Liver (tissue), 9 donors: ENCODE measurements around the gene CORO2A. TPM values are rescaled to one million over a fixed set of nuclear protein-coding genes. Genes with fewer than 3 reads are reported as not detected.

Experiments used
- DNase-seq: peaks from one replicate; pipeline ENCODE4 v3.0.0-alpha.2; 2017; ENCODE audit warnings: low spot score
- H3K27ac ChIP-seq, 2 donors: one replicate each; pipeline ENCODE4 v1.7.0; 2013; ENCODE audit warnings: inconsistent platforms in 2 of 2, low read length in 2 of 2, control low read depth in 1 of 2, low read depth in 1 of 2, mild to moderate bottlenecking in 1 of 2
- H3K27me3 ChIP-seq, 4 donors: one replicate each; pipeline versions ENCODE4 v1.6.1 to v1.7.0; 2013; ENCODE audit warnings: low read length in 3 of 4, inconsistent platforms in 1 of 4, mild to moderate bottlenecking in 1 of 4, moderate library complexity in 1 of 4; ENCODE audit not compliant: control insufficient read depth in 4 of 4, insufficient read depth in 4 of 4
- H3K36me3 ChIP-seq, 4 donors: one replicate each; pipeline versions ENCODE4 v1.6.1 to v1.7.0; 2013; ENCODE audit warnings: low read length in 3 of 4, mild to moderate bottlenecking in 3 of 4, low read depth in 1 of 4, moderate library complexity in 1 of 4; ENCODE audit not compliant: control insufficient read depth in 4 of 4, insufficient read depth in 3 of 4
- H3K4me1 ChIP-seq, 4 donors: one replicate each; pipeline versions ENCODE4 v1.6.1 to v1.7.0; 2013; ENCODE audit warnings: low read length in 3 of 4, mild to moderate bottlenecking in 3 of 4, moderate library complexity in 1 of 4; ENCODE audit not compliant: control insufficient read depth in 4 of 4, insufficient read depth in 4 of 4
- H3K4me3 ChIP-seq, 3 donors: one replicate each; pipeline versions ENCODE4 v1.6.1 to v1.7.0; 2013; ENCODE audit warnings: low read length in 3 of 3, control low read depth in 1 of 3, low read depth in 1 of 3, mild to moderate bottlenecking in 1 of 3
- H3K9ac ChIP-seq, 2 donors: one replicate each; pipeline ENCODE4 v1.7.0; 2013; ENCODE audit warnings: low read length in 2 of 2, mild to moderate bottlenecking in 2 of 2, moderate library complexity in 2 of 2, control low read depth in 1 of 2, low read depth in 1 of 2
- H3K9me3 ChIP-seq, 4 donors: one replicate each; pipeline versions ENCODE4 v1.6.1 to v1.7.0; 2013; ENCODE audit warnings: low read length in 3 of 4; ENCODE audit not compliant: control insufficient read depth in 4 of 4
- ATF3 ChIP-seq: IDR thresholded peaks from 2 replicates; pipeline ENCODE4 v1.6.1; 2016; ENCODE audit warnings: antibody characterized with exemption
- CTCF ChIP-seq: fragments of 150-350 bp; IDR thresholded peaks from 2 replicates; pipeline ENCODE4 v1.5.1; 2017; ENCODE audit warnings: improper control_type of control experiment, low read depth, low read length; ENCODE audit not compliant: missing input control
- EGR1 ChIP-seq, 2 donors: IDR thresholded peaks; 2 replicates each; pipeline ENCODE4 v1.6.1; 2016 to 2018; ENCODE audit warnings: antibody characterized with exemption in 2 of 2, low read depth in 2 of 2
- FOXA1 ChIP-seq: IDR thresholded peaks from 2 replicates; pipeline ENCODE4 v1.6.1; 2016; ENCODE audit warnings: antibody characterized with exemption
- FOXA2 ChIP-seq: IDR thresholded peaks from 2 replicates; pipeline ENCODE4 v1.6.1; 2016; ENCODE audit warnings: antibody characterized with exemption
- GABPA ChIP-seq, 2 donors: IDR thresholded peaks in 1 of 2; conservative IDR thresholded peaks in 1 of 2; 2 replicates each; pipeline ENCODE4 v1.6.1; 2016; ENCODE audit warnings: antibody characterized with exemption in 2 of 2, mild to moderate bottlenecking in 1 of 2, moderate library complexity in 1 of 2
- HNF4A ChIP-seq, 2 donors: conservative IDR thresholded peaks; 2 replicates each; pipeline ENCODE4 v1.6.1; 2016; ENCODE audit warnings: antibody characterized with exemption in 2 of 2, mild to moderate bottlenecking in 2 of 2
- HNF4G ChIP-seq: IDR thresholded peaks from 2 replicates; pipeline ENCODE4 v1.6.1; 2016; ENCODE audit warnings: antibody characterized with exemption
- JUND ChIP-seq, 2 donors: IDR thresholded peaks; 2 replicates each; pipeline ENCODE4 v1.6.1; 2016; ENCODE audit warnings: antibody characterized with exemption in 2 of 2
- MAX ChIP-seq: IDR thresholded peaks from 2 replicates; pipeline ENCODE4 v1.6.1; 2016; ENCODE audit warnings: antibody characterized with exemption
- NR2F2 ChIP-seq: IDR thresholded peaks from 2 replicates; pipeline ENCODE4 v1.6.1; 2016; ENCODE audit warnings: antibody characterized with exemption
- RAD21 ChIP-seq, 2 donors: IDR thresholded peaks; 2 replicates each; pipeline ENCODE4 v1.6.1; 2016; ENCODE audit warnings: antibody characterized with exemption in 2 of 2, mild to moderate bottlenecking in 2 of 2
- REST ChIP-seq: IDR thresholded peaks from 2 replicates; pipeline ENCODE4 v1.6.1; 2016; ENCODE audit warnings: antibody characterized with exemption, mild to moderate bottlenecking
- RXRA ChIP-seq, 2 donors: IDR thresholded peaks; 2 replicates each; pipeline ENCODE4 v1.6.1; 2017 to 2018; ENCODE audit warnings: antibody characterized with exemption in 2 of 2, mild to moderate bottlenecking in 1 of 2
- SP1 ChIP-seq: IDR thresholded peaks from 2 replicates; pipeline ENCODE4 v1.6.1; 2018; ENCODE audit warnings: antibody characterized with exemption, mild to moderate bottlenecking
- TAF1 ChIP-seq: conservative IDR thresholded peaks from 2 replicates; pipeline ENCODE4 v1.6.1; 2016; ENCODE audit warnings: antibody characterized with exemption, mild to moderate bottlenecking
- YY1 ChIP-seq: IDR thresholded peaks from 2 replicates; pipeline ENCODE4 v1.6.1; 2016; ENCODE audit warnings: antibody characterized with exemption, mild to moderate bottlenecking
- ZBTB33 ChIP-seq: IDR thresholded peaks from 2 replicates; pipeline ENCODE4 v1.6.1; 2016; ENCODE audit warnings: antibody characterized with exemption
- WGBS: extraction: QIAGEN DNeasy Blood & Tissue Kit; methylation state at CpG from one replicate; pipeline ENCODE4 v1.1.7; 2013; 5-methylcytosine and 5-hydroxymethylcytosine counted together
- polyA plus RNA-seq, 2 donors: library from polyadenylated mRNA; stranded (reverse) in 1 of 2; unstranded in 1 of 2; fragments of 200-250 nt in 1 of 2; fragments of >200 nt in 1 of 2; fragmentation: Nextera tagmentation in 1 of 2; extraction: Ambion mirVana in 1 of 2; gene quantifications; one replicate each; pipeline versions ENCODE4 v1.2.1 to v1.2.3, GENCODE V29; 2013 to 2015
- total RNA-seq, 2 donors: library from RNA; depleted of rRNA; stranded (reverse); fragments of >200 nt; gene quantifications; one replicate each; pipeline ENCODE4 v1.2.3, GENCODE V29; 2014
- donor health status: healthy.
- donor health status: healthy.
- donor health status: healthy.
- donor health status: healthy.
- donor health status: healthy.

Gene CORO2A
- total and polyA plus RNA-seq, 4 donors = 1.2 to 2.8 (median 1.4) TPM

GRCh38 chr9:98218562-98219363, 26.3 kb upstream of the CORO2A start:
- DNase-seq = no peak
- H3K27ac ChIP-seq = peak overlapping the region; percentile 31 to 70
- whole genome bisulfite sequencing = 86% methylated on average over 11 of the region's 11 CpGs
- H3K4me3 ChIP-seq = no peak overlapping the region
- H3K4me1 ChIP-seq = peaks cover 13 to 53% (median 46%) of the 10 kb centered on the region in 4 donors
- H3K9ac ChIP-seq = no peak overlapping the region
- peak in 1 of 2 donors; percentile 23 for TF ChIP-seq JUND (IDR thresholded peaks at IDR 0.05)
- TF ChIP-seq REST = peak; percentile 36
- peak; percentile 37 for TF ChIP-seq YY1
- peak; percentile 32 for TF ChIP-seq HNF4G
- TF ChIP-seq RAD21 (IDR thresholded peaks at IDR 0.05) = no peak
- TF ChIP-seq SP1 = peak; percentile 50
- peak; percentile 59 to 61 for TF ChIP-seq RXRA (IDR thresholded peaks at IDR 0.05)
- TF ChIP-seq NR2F2 = peak; percentile 82
- TF ChIP-seq FOXA2 = no peak
- no peak for TF ChIP-seq EGR1 (IDR thresholded peaks at IDR 0.05; ENCODE audit: low read depth in 2 of 2)
- peak; percentile 56 to 63 for TF ChIP-seq HNF4A (conservative IDR thresholded peaks at IDR 0.05)
- no peak for TF ChIP-seq MAX
- no peak for TF ChIP-seq ZBTB33
- TF ChIP-seq CTCF = no peak
- TF ChIP-seq FOXA1 = no peak
- TF ChIP-seq ATF3 = no peak
- TF ChIP-seq TAF1 = no peak
- no peak for TF ChIP-seq GABPA (IDR thresholded peaks at IDR 0.05 in 1 of 2, conservative IDR thresholded peaks at IDR 0.05 in 1 of 2)
- H3K36me3 ChIP-seq = peaks cover 0 to 3% (median 0%) of the 10 kb centered on the region in 4 donors
- no peaks in the 10 kb centered on the region for H3K9me3 ChIP-seq
- H3K27me3 ChIP-seq = no peaks in the 10 kb centered on the region
